AG04450 (cell line): ENCODE data around the gene TRAK2. TPM values are rescaled to one million over a fixed set of nuclear protein-coding genes. Genes with fewer than 3 reads are reported as not detected.

Experiments
- CTCF ChIA-PET: fragments of 300-600, 350-600 bp; formaldehyde crosslinking; extraction: SDS; loops from one replicate; lab custom pipeline; 2022; ENCODE audit warnings: antibody characterized with exemption, inconsistent platforms; lab: Charles Lee
- POLR2A ChIA-PET: fragments of 350-600 bp; formaldehyde crosslinking; extraction: SDS; loops from one replicate; lab custom pipeline; 2021; ENCODE audit warnings: antibody characterized with exemption, inconsistent platforms; lab: Yijun Ruan, JAX
- DNase-seq: peaks from one replicate; pipeline ENCODE4 v3.0.0-alpha.2; 2011; ENCODE audit warnings: low read depth, low spot score
- H3K27ac ChIP-seq: one replicate; pipeline ENCODE4 v1.5.1; 2012; ENCODE audit warnings: low read depth, low read length, control low read depth
- H3K27me3 ChIP-seq: one replicate; pipeline ENCODE4 v1.6.0; 2012; ENCODE audit warnings: low read length; ENCODE audit not compliant: control insufficient read depth, insufficient read depth
- H3K4me3 ChIP-seq: 2 replicates; pipeline ENCODE4 v1.5.1; 2011; ENCODE audit warnings: mild to moderate bottlenecking, low read depth, low read length, control low read depth
- H3K9me3 ChIP-seq: 2 replicates; pipeline ENCODE4 v1.5.1; 2012; ENCODE audit warnings: low read length; ENCODE audit not compliant: control insufficient read depth, insufficient read depth
- polyA plus RNA-seq: library from polyadenylated mRNA; depleted of rRNA; stranded (reverse); fragments of >200 nt; gene quantifications from 2 replicates; pipeline ENCODE4 v1.2.3, GENCODE V29; 2011
- TF ChIP-seq, protein P1 (sequence below): IDR thresholded peaks from 2 replicates; pipeline ENCODE4 v1.5.1; 2011; ENCODE audit warnings: low read depth, low read length, control low read depth, inconsistent platforms

The TRAK2 gene
- polyA plus RNA-seq, 1 experiment, result 38.4 TPM

DNA sequence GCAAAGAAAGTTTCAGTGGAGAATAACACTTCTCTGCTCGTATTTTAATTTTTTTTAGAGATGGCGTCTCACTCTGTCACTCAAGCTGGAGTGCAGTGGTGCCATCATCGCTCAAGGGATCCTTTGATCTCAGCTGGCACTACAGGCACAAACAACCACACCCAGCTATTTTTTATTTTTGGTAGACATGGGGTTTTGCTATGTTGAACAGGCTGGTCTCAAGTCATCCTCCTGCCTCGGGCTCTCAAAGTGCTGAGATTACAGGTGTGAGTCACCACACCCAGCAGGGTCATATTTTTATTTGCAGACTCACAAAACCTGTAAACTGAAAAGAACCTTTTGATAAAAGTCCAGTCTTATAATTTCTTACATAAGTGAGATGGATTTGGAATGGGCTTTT lies 2.6 kb downstream of the TRAK2 start:
- TF ChIP-seq, protein P1, sequence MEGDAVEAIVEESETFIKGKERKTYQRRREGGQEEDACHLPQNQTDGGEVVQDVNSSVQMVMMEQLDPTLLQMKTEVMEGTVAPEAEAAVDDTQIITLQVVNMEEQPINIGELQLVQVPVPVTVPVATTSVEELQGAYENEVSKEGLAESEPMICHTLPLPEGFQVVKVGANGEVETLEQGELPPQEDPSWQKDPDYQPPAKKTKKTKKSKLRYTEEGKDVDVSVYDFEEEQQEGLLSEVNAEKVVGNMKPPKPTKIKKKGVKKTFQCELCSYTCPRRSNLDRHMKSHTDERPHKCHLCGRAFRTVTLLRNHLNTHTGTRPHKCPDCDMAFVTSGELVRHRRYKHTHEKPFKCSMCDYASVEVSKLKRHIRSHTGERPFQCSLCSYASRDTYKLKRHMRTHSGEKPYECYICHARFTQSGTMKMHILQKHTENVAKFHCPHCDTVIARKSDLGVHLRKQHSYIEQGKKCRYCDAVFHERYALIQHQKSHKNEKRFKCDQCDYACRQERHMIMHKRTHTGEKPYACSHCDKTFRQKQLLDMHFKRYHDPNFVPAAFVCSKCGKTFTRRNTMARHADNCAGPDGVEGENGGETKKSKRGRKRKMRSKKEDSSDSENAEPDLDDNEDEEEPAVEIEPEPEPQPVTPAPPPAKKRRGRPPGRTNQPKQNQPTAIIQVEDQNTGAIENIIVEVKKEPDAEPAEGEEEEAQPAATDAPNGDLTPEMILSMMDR, result no peak

DNA sequence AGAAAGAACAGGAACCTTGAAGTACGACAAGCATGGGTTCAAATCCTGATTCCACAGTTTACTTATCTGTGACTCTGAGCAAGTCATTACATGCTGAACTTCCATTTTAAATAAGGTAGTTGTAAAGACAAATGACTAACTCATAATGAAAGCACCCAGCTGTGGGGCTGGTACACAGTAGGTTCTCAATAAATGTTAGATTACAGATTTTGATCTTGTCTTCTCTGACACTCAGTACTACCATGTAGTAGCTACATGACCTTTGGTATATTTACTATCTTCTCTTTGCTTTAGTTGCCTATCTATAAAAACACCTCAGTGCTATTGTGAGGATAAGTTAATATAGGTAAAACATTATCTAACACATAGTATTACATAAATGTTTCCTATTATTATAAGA lies 3.2 kb downstream of the TRAK2 start:
- Histone ChIP-seq H3K27ac (no peak overlapping the region), H3K4me3 (no peak overlapping the region), H3K9me3 (no peaks in the 10 kb centered on the region; the same call in 1 of the 2 replicates), H3K27me3 (no peaks in the 10 kb centered on the region)
- no peak for DNase-seq
- POLR2A ChIA-PET, result no interaction called here
- TF ChIP-seq, protein P1, result no peak
- CTCF ChIA-PET, result no interaction called here

More for the DNA sequence above, 2.6 kb downstream of the TRAK2 start:
- POLR2A ChIA-PET, result interaction anchor here (0.7 to 0.8 kb wide), 2 partner anchors 9 to 155 kb away, joined by 3 read pairs; no protein-coding TSS in a partner anchor
- DNase-seq, result no peak
- Histone ChIP-seq H3K27ac (no peak overlapping the region), H3K4me3 (no peak overlapping the region), H3K9me3 (no peaks in the 10 kb centered on the region; the same call in 1 of the 2 replicates), H3K27me3 (no peaks in the 10 kb centered on the region)
- CTCF ChIA-PET, result interaction anchor here (0.7 to 0.8 kb wide), 2 partner anchors 42 to 195 kb away, joined by 4 read pairs; partner anchors contain the start of gene TMEM237

DNA sequence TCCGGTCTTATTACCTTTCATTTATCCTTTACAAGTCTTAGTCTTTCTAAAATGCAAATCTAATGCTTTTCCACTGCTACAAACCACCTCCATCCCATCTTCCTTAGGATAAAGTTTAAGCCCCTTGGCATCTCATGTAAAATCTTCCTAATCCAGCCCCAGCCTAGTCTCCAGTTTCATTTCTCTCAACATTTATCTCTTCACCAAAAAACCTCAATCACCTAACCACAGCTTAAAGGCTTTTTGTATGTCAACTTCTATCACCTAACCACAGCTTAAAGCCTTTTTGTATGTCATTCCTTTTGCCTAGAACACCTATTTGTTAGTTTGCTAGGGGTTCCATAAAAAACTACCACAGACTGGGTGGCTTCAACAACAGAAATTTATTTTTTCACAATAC lies 4.2 kb downstream of the TRAK2 start:
- ChIA-PET POLR2A (no interaction called here), CTCF (interaction anchor here (2.1 kb wide), 1 partner anchor 215 kb away, joined by 7 read pairs; no protein-coding TSS in a partner anchor)
- H3K9me3 ChIP-seq, result no peaks in the 10 kb centered on the region; the same call in 1 of the 2 replicates
- no peak overlapping the region for H3K27ac ChIP-seq
- no peaks in the 10 kb centered on the region for H3K27me3 ChIP-seq
- TF ChIP-seq, protein P1, result no peak
- no peak overlapping the region for H3K4me3 ChIP-seq
- DNase-seq, result no peak

DNA sequence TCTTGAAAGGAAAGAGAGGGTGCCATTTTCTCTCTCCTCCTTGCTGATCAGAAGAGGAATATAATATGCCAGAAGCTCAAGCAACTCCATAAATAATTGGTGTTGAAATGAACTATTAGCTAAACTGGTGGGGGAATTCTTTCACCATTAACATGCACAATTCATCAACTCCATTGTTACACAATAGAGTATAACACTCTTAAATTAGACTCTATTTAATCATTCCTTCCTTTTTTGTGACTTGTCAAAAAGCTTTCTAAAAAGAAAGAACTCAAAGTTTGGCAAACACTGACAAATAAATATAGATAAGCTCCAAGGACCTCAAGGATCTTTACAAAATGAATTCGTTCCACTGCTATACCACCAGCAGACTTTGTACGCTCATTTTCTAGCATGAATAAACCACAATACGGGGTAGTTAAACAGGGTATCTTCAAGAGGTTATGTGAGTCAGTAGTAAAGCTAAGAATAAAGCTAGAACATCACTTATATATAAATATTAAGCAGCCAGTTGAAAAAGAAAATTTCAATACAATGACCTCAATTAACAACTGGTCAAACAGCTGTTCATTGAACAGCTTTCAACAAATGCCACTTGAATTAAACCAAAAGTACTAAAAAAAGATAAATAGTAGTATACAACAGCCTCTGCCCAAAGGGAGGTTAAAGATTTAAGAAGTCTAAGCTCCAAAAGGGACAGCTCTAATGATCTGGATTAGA lies 6.4 kb downstream of the TRAK2 start:
- H3K4me3 ChIP-seq, result no peak overlapping the region
- DNase-seq, result no peak
- TF ChIP-seq, protein P1, result no peak
- POLR2A ChIA-PET, result no interaction called here
- CTCF ChIA-PET, result interaction anchor here (1.3 to 2.1 kb wide), 3 partner anchors 10 to 213 kb away, joined by 4 to 7 read pairs (median 7); no protein-coding TSS in a partner anchor
- H3K9me3 ChIP-seq, result no peaks in the 10 kb centered on the region
- H3K27me3 ChIP-seq, result no peaks in the 10 kb centered on the region
- H3K27ac ChIP-seq, result no peak overlapping the region

DNA sequence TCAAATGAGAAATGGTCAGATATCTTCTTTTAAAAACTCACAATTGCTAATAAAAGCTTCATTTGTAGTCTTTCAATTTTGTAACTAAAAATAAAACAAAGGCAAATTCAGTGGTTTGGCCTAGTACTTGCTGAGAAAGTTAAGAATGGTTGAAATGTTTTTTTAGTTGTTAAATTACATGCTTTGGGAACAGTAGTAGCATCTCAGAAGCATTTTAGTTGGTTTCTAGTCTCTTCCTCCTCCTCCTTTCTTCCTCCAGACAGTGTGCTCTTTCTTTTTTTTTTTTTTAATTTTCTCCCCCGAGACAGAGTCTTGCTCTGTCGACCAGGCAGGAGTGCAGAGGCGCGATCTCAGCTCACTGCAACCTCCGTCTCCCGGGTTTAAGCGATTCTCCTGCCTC lies 9.8 kb downstream of the TRAK2 start:
- TF ChIP-seq, protein P1, result no peak
- no peak for DNase-seq
- ChIA-PET CTCF (interaction anchor here (0.7 kb wide), 1 partner anchor 872 kb away, joined by 3 read pairs; no protein-coding TSS in a partner anchor), POLR2A (no interaction called here)
- Histone ChIP-seq H3K9me3 (no peaks in the 10 kb centered on the region), H3K27ac (no peak overlapping the region), H3K4me3 (no peak overlapping the region), H3K27me3 (no peaks in the 10 kb centered on the region)
